CD4-positive, alpha-beta T cell treated with Interleukin-17A for 4 hours (primary cell): ENCODE data around the gene TMPRSS4.

ENCODE experiments used
- DNase-seq: peaks from one replicate; pipeline ENCODE4 v3.0.0-alpha.2; 2020; ENCODE audit warnings: mixed read lengths

Gene TMPRSS4

GRCh38 chr11:118106789-118107335 lies 30.0 kb downstream of the TMPRSS4 start:
- no peak for DNase-seq

- DNase-seq = no peak
Measured at GRCh38 chr11:118108513-118108912, 31.6 kb downstream of the TMPRSS4 start.

- no peak for DNase-seq
Measured at GRCh38 chr11:118109231-118109630, 32.4 kb downstream of the TMPRSS4 start.

- no peak for DNase-seq
Measured at GRCh38 chr11:118111019-118111743, 34.3 kb downstream of the TMPRSS4 start.

GRCh38 chr11:118111744-118112035 lies 34.8 kb downstream of the TMPRSS4 start:
- DNase-seq = no peak

- DNase-seq = no peak
Measured at GRCh38 chr11:118112711-118113430, 36.0 kb downstream of the TMPRSS4 start.

GRCh38 chr11:118114266-118114665 lies 37.4 kb downstream of the TMPRSS4 start:
- no peak for DNase-seq

GRCh38 chr11:118115048-118115447 lies 38.2 kb downstream of the TMPRSS4 start:
- no peak for DNase-seq

GRCh38 chr11:118117790-118118601 lies 41.1 kb downstream of the TMPRSS4 start:
- no peak for DNase-seq

GRCh38 chr11:118120793-118121192 lies 43.9 kb downstream of the TMPRSS4 start:
- DNase-seq = no peak

- DNase-seq = no peak
Measured at GRCh38 chr11:118124929-118125535, 48.2 kb downstream of the TMPRSS4 start.

- no peak for DNase-seq
Measured at GRCh38 chr11:118126082-118126838, 49.4 kb downstream of the TMPRSS4 start.

GRCh38 chr11:118128310-118128709 lies 51.4 kb downstream of the TMPRSS4 start:
- no peak for DNase-seq

- no peak for DNase-seq
Measured at GRCh38 chr11:118128721-118129470, 52.0 kb downstream of the TMPRSS4 start.

GRCh38 chr11:118129471-118130172 lies 52.7 kb downstream of the TMPRSS4 start:
- no peak for DNase-seq

- DNase-seq = no peak
Measured at GRCh38 chr11:118132385-118133151, 55.7 kb downstream of the TMPRSS4 start.

- no peak for DNase-seq
Measured at GRCh38 chr11:118133816-118134215, 56.9 kb downstream of the TMPRSS4 start.

- DNase-seq = no peak
Measured at GRCh38 chr11:118135051-118135795, 58.3 kb downstream of the TMPRSS4 start.

- no peak for DNase-seq
Measured at GRCh38 chr11:118135796-118136165, 58.9 kb downstream of the TMPRSS4 start.
